Umbilical cord (tissue), 2 donors: Measurements from ENCODE around the gene CDC27. TPM values are rescaled to one million over a fixed set of nuclear protein-coding genes. Genes with fewer than 3 reads are reported as not detected.
"Not testable (repeated sequence)": the region's sequence is repeated elsewhere in the genome, so short reads cannot be mapped to it uniquely, and the experiment has no call there.

ENCODE experiments used
- DNase-seq: peaks from one replicate; pipeline ENCODE4 v3.0.0-alpha.2; 2015; ENCODE audit warnings: low spot score
- total RNA-seq: library from RNA; depleted of rRNA; stranded (reverse); fragments of >200 nt; gene quantifications from one replicate; pipeline ENCODE4 v1.2.3, GENCODE V29; 2014; ENCODE audit warnings: low replicate concordance; ENCODE audit not compliant: insufficient read depth

CDC27 gene
- total RNA-seq, 1 donor from 2014 or later = 91.5 TPM

GRCh38 chr17:47219621-47220475, 30.8 kb upstream of the CDC27 start:
- no peak for DNase-seq

GRCh38 chr17:47218896-47219430, 29.9 kb upstream of the CDC27 start:
- DNase-seq = no peak

- not testable (repeated sequence) for DNase-seq
Observed at GRCh38 chr17:47217279-47217678, 28.2 kb upstream of the CDC27 start.

DNA sequence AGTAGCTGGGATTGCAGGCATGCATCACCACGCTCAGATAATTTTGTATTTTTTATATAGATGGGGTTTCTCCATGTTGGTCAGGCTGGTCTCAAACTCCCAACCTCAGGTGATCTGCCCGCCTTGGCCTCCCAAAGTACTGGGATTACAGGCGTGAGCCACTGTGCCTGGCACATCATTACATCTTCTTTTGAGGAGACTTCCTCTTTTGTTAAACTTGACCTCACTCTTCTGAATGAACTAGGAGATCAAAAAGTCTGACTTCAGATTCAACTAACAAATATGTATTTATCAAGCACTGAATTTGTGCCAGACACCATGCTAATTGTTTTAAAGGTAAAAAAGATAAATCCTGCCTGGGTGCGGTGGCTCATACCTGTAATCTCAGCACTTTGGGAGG, 27.7 kb upstream of the CDC27 start:
- not testable (repeated sequence) for DNase-seq

- DNase-seq = no peak
Observed at GRCh38 chr17:47214931-47215330, 25.8 kb upstream of the CDC27 start.

DNA sequence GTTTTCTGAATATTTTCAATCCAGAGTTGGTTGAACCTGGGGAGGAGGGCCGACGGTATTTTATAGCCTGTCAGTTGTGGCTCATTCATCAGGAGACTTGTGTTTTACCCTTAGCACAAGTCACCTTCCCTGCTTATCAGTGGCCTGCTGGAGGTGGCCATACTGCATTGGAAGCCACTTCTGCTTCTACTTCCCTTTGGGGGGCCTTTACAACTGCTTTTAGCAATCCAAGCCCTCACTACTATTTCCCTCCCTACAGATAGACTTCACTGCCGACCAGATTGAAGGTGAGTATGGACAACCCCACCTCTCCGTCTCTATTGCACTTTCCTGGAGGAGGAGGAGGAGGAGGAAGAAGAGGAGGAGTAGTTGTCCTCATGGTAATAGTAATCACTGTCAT, 24.4 kb upstream of the CDC27 start:
- no peak for DNase-seq

- DNase-seq = no peak
Observed at GRCh38 chr17:47212458-47212857, 23.4 kb upstream of the CDC27 start.

DNA sequence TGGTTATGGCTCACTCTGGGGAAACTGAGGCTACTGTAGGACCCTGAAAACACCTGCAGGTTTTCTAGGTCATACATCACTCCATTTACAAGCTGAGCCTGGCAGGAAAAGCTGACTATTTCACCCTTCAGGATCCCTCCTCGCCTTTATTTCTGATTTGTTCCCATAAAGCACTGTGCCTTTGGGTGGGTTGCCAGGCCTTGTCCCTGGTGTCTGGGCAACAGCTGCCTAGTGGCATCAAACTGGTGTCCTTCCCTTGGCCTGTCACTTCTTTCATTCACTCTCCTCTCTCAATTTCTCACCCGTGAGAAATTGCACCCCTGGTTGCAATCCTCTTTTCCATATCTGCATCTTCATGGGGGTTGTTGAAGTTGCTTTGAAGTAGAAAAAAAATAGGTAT, 21.7 kb upstream of the CDC27 start:
- DNase-seq = no peak

DNA sequence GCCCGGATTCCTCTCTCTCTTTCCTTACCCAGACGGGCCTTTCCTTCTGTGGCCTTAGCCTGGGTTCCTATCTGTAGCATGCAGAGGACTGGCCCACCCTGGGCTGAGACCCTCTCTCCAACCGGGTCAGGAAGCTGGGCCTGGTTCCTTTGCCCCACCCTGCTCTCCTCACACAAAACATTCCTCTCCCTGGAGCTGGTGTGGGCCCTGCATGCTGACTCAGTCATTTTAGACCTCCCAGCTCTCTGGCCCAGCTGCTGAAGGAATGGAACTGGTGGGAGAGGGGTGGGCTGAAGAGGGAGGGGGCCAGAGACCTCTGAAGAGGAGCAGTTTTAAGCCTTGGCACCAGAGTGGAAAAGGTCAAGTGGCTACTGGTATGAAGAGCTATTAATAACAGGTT, 21.0 kb upstream of the CDC27 start:
- DNase-seq = no peak

- no peak for DNase-seq
Observed at GRCh38 chr17:47209499-47209898, 20.4 kb upstream of the CDC27 start.

- peak; percentile 61 for DNase-seq
Observed at GRCh38 chr17:47208744-47209488, 19.8 kb upstream of the CDC27 start, which contains the start of gene MYL4. Gene MYL4, plus strand, starts transcription at chr17:47209348. Its CDS starts 75 bp downstream, at chr17:47209423.

DNA sequence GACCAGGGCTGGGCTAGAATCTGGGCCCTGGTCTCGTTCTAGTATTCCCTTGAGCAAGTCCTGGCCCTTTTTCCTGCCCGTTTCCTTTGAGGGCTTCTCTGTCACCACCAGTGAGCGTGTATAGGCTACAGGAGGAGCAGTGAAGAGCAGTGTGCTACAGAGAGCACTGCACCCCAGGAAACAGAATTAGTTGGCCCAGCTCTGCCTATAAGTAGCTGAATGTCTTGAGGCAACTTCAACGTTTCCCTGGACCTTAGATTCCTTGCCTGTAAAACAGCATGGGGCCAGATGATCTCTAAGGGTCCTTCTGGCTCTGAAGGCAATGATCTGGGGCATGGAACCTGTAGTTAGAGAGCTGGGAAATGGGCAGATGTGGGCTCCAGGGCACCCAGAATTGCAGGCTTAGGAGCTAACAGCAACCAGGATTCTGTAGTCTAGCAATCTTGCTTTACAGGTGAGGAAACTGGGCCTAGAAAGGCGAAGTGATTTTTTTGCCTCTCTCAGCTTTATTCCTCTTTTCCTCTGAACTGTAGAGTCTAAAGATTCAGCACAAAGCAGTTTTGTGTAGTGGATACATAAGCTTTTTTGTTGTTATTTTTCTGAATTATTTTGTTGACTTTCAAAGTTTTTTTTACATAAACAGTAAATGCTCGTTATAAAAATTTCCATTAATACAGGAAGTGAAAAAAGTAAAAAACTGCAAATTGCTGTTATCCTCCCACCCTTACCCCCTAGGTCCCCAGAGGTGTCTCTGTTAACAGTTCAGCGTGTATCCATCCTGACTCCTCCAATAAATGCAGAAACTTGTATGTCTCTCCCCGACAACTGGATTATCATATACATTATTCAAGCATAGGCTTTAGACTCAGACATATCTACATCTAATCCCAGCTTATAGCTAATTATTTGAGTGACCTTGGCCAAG, 18.3 kb upstream of the CDC27 start:
- no peak for DNase-seq

DNA sequence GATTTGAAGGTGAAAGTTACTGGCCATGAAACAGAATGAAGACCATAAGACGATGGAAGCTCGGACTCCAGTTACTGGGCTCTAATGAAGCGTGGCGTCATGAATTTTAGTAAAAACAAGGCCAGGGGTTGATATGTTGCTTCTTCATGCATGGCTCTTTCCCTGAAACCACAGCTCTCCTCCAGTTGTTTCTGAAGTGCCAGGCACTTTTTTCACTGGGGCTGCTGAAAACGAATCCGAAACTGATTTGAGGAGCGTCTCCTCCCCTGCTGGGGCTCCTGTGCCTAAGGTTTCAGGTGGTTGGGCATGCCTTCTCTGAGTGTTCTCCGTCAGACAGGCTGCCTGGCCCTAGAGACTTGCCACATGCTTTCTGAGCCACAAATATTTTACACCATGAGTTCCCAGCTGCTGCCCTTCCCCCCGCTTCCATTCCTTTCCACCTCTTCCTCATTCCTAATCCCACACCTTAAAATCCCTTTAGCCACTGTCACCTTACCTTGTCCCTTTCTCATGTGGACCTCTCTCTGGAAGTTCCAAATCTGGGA, 16.4 kb upstream of the CDC27 start:
- DNase-seq = no peak

DNA sequence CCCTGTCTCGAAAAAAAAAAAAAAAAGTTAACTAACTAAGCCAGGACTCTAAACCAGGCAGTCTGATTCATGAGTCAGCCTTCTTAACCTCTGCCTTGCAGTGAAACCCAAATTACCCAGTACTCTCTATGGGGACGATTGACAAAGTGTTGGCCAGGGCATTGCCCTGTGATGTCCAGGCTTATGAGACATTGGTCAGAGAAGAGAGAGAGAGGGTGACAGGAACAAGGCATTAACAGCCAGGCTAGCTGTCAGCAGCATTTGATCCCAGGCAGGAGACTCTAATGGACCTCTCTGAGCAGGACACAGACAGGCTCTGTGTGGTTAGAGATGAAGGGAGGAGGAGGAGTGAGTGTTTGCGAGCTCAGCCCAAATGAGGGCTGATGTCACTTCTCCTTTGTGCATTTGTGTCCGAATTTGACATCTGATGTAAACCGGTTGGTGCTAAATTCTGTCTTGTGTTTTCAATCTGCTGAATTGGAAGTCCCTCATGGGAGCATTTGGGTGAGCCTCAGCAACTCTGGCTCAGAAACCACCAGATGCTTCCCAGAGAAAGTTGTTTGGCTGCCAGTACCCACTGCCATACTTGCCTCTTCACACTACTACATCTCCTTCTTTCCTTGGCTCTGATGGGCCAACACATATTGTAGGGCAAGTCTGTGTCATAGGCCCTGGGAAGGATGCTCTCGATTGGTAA, 15.8 kb upstream of the CDC27 start:
- peak; percentile 42 for DNase-seq

DNA sequence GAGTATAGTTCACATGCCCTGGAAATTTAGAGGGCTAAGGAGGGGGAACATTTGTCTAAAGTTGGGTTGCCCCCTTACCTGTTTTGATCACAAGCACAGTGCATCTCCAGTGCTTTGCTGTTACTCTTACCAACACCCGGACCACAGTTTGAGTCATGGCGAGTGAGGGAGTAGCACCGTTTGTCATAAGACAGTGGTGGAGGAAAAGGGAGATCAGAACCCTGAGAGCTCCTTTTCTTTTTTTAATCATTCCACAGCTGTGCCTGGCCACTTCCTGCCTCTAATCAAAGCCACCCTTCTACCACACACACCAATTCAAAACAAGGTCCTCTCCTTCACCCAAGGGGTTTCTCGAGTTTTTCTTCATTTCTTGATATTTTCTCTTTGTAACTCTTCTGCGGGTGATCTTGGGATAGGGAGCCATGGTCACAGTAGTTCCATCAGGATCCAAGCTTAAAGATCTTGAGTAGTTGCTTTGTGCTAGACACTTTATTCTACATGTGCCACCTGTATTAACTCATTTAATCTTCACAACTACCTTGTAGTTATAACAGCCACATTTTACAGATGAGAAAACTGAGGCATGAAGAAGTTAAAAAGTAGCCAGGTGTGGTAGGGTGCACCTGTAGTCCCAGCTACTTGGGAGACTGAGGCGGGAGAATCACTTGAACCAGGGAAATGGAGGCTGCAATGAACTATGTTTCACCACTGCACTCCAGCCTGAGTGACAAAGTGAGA, 15.1 kb upstream of the CDC27 start:
- DNase-seq = no peak

- no peak for DNase-seq
Observed at GRCh38 chr17:47201166-47201565, 12.1 kb upstream of the CDC27 start.

GRCh38 chr17:47200325-47200664, 11.2 kb upstream of the CDC27 start:
- DNase-seq = no peak

DNA sequence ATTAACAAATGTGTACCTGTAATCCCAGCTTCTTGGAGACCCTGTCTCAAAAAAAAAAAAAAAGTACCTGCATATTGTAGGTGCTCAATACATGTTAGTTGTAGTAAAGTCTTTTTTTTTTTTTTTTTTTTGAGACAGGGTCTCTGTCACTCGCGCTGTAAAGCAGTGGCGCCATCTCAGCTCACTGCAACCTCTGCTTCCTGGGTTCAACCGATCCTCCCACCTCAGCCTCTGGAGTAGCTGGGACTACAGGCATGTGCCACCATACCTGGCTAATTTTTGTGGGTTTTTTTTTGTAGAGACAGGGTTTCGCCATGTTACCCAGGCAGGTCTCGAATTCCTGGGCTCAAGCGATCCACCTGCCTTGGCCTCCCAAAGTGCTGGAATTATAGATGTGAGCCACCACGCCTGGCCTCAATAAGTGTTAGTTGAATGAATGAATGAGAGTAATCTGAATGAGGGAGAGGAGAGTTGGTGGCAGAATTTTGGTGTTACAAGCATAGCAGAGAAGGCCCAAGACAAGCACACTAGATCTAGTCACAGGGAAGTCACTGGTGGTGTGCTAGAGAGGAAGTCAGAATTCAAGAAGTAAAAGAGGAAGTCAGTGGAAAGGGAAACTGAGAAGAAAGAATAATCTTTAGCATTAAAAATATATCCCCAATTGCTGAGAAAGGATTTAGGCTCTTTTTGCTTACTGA, 10.7 kb upstream of the CDC27 start:
- DNase-seq = no peak

- no peak for DNase-seq
Observed at GRCh38 chr17:47197821-47198220, 8.7 kb upstream of the CDC27 start.
